Stimulated activated CD8-positive, alpha-beta memory T cell treated with anti-CD3 and anti-CD28 coated beads, Interleukin-12 subunit alpha, Interleukin-12 subunit beta, amount 100 ng/mL, for 4 hours (primary cell): Measurements from ENCODE around the gene CHMP1B.
"Not testable (repeated sequence)": the region's sequence is repeated elsewhere in the genome, so short reads cannot be mapped to it uniquely, and the experiment has no call there.

Experiments used
- DNase-seq: peaks from one replicate; pipeline ENCODE4 v3.0.0-alpha.2; 2020; ENCODE audit warnings: low read depth

Gene CHMP1B

DNA sequence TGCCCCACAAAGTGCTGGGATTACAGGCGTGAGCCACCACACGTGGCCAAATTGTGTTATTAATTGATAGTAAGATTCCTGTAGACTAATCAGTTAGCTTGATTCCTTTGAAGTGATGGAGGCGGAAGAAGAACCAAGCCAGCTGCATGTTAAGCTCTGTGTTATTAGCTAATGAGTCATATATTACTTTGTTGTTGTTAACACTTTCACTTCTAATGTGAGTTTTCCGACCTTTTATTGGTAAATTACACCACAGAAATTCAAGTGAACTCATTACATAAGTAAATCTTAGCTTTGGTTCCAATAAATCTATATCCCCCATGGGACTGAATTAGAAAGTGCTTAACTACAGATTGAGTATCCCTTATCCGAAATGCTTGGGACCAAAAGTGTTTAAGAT, 20.3 kb downstream of the CHMP1B start:
- no peak for DNase-seq

DNA sequence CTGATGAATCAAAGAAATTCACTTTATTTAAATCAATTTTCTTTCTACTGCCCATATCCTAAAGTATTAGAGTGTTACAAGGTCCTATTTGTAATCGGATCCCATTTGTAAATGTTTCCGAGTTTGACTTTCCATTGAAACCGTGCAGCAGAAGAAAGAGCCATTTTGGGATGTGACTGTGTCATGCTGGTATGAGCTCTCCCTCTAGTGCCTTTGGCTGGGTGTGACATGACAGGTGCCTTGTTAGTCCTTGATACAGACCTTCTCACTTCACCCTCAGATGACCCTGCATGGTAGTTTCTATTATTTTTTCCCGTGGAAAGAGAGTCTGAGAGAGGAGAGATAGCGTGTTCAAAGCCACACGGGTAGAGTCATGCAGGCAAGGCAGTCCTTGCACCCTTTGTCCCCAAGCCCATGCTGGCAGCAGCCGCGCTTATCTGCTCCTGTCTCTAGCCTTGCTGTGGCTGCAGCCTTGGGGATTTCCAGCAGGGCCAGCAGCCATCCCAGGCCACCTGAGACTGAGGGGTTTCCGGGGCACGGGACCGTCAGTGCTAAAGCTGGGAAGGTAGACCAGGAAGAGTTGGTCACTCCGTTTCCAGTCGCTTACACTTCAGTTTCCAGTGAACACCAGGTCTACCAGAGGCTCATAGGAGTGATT, 21.4 kb downstream of the CHMP1B start:
- DNase-seq = no peak

DNA sequence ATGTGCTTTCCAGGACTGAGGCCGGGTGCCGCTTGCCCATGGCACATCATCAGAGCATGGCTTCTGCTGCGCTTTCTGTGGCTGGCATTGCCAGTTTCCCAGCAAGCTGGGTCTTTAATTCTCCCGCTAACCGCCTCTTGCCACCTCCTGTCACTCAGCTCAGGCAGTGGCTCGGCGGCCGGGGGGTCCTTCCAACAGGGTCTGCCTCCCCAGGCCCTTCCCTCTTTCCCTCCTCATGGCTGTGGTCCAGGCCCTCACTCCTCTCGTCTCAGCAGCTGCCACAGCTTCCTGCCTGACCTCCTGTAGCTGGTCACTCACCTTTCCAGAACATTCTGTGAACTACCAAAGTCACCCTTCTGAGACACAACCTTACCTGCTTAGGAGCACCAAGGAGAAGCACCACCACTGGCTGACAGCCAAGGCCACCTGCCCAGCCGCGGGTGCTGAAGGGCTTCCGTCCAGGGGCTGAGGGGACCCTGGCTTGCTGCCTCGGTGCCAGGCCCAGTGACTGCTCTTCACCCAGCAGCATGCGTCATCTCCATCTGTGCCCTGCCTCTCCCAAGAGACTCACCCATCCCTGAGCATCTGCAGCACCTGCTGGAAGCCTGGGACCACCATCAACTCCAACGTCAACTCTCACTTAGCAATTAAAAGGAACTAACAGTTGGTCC, 22.6 kb downstream of the CHMP1B start:
- DNase-seq = no peak

DNA sequence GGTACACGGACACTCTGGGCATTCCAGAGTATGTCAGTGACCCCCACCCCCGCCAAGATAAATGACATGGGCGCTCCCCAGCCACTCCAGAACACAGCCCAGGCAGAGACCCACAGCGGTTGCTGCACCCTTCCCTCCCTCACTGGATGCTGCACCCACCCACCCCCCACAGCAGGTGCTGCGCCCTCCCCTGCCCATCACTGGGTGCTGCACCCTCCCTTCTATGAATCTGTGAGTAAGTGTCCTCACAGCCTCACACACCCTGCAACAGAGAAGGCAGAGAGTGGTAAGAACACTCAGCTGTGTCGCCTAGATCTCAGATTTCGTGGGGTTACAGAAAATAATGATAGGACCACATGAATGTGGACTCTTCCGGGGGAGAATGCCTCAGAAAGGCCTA, 23.5 kb downstream of the CHMP1B start:
- DNase-seq = no peak

DNA sequence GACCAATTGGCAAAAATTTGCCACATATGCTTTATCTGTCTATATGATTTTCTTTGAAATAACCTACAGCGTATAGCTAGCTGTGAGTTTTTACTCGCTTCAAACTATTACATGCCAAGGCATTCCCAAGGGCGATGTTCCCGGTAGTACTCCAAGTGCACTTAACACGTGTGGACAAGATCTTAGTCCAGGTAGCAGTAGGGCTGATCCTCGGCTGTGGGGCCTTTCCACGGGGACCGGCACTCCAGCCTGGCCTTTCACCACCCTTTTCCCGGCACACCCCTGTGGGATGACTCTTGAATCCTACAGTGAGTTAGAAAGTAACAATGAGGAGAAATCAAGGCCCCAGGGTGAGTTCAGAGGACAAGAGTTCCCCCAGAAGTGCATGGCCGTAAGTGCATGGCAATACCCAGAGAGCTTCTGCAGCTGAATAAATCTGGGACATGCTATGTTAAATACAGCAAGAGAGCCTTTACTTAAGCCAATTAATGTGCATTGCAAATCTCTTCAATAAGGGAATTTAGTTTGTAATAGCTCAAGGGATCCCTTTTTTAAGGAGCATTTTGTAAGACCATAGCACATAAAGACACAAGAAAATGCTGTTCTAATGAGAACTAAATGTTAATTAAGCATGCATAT, 26.4 kb downstream of the CHMP1B start:
- no peak for DNase-seq

DNA sequence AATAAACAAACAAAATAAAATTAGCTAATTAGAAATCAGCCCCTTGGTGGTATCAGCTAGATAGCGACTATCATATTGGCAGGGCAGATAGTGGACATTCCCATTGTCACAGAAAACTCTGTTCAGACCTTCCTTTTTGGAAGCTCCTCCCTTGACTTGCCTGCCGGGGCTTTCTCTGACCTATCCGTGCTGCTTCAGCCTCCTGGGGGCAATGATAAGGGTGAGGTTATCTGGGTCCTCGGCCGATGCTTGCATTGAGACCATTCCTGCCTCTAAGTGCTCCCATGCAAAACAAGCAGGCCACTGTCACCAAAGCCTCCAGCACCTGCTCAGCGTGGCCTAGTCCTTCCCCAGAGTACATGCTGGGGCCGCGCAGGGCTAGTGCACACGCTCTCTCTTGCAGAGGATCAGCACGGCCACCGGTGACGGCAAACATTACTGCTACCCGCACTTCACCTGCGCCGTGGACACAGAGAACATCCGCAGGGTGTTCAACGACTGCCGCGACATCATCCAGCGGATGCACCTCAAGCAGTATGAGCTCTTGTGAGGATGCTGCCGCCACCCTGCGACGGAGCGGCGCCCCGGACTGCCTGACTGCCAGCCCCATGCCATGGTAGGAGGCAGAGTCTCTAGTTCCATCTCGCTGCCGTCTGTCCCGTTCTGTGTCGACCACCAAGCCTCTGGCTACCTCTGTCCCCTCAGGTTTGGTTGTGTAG, 29.5 kb downstream of the CHMP1B start:
- no peak for DNase-seq

DNA sequence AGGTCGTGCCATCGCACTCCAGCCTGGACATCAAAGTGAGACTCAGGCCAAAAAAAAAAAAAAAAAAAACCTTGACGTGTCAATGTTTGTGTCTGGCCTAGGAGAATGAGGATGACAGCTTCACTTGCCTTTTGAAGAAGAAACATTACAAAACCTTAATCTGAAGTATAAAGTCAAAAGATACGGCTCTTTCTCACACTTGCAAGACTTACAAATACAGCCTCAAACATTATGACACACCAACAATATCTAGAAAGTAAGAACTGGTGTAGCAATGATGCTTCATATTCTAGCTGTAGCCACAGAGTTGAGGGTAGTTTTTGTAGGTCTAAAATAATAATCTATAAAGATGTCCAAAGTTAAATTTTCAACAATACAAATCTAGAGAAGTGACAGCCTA, 31.4 kb downstream of the CHMP1B start:
- DNase-seq = no peak

DNA sequence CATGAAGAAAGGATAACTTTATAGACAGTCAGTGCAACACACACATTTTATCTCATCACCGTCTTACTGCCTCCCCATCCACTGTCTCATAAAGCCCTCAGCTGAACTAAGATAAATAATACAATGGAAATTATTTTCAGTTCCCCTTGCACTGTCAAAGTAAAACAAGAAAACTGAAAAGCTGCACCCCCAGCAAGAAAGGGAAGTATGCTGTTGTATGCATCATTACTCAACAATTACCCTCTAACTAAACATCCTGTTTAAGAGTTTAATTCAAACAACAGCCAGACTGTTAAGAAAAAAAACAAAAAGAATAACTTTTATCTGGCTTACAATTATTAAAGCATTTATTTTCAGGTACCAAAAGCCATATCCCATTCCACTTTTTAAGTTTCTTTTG, 31.9 kb downstream of the CHMP1B start:
- DNase-seq = no peak

DNA sequence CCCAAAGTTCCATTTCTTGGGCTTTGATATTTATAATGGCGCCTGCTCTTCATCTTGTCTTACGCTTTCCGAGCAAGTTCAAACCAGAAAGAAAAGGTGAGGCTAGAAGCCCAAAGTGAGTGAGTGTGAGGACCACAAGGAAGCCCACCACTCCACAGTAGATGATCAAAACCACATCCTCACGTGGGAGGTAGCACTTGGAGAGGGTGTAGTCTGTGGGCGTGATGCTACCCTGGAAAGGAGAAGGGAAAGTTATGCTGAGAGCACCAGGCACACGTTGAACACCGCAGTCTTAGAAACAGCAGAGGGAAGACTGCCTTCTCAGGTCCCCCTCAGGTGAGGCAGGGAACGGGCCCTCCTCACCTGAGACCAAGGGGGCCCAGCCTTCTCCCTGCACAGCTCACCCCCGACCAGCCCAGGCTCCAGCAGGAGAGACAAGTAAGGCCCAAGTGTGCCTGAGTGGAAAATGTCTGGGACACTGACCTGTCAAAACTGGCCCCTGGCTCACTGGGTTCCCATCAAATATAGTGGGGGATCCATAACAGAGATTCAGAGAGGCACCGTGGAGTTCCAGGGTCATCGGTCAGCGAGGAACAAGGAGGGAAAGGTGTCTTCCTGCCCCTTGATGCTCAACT, 33.3 kb downstream of the CHMP1B start:
- DNase-seq = no peak

DNA sequence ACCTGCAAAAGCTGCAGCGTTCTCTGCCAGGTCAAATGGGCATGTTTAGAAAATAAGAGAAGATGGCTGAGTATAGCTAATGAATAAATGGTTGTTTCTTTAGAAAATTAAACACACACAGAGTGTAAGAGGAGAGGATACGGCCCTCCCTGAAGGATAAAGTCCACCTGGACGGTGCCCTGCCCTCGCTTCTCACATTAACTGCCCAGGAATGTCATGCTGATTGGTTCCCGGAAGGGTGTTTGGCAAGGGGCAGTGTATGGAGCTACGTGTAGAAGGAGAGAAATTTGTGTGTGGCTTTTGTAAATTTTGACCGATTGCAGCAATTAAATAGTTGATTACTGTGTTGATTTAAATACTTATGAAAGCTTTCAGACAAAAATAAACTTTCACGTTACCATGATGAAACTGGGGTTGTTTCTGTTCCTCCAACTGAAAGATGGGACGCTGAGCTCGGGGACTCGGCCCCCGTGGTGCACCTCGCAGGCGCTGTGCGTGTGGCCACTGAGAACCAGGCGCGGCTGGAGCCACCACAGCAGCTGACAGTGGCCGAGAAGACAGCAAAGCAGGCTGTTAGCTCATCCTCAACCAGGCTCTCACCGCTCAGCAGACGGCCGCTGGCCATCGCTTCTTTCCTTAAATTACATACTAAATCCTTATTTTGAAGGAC, 34.2 kb downstream of the CHMP1B start:
- no peak for DNase-seq

DNA sequence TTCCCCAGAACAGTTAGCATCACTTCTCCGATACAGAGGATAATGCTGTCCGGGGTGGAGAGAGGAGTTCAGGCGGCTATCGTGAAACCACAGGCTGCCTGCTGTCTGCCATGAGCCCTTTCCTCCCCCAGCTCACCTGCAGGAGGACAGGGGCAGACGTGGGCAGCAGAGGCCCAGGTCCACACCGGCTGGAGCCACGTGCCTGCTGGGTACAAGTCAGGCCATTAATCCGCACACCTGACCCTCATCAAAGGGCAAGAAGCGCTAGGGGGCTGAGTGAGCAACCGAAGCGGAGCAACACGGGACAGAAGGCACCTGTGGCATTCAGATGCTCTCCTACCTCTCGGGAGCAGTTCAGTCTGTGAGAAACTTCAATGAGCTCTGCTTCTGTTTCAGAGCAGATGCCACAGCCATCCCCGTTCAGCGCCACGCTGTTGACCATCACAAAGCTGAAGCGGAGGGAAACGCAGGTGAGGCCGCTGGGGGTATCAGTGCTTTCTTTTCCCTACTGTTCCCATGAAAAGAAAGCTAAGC, 35.4 kb downstream of the CHMP1B start:
- no peak for DNase-seq

DNA sequence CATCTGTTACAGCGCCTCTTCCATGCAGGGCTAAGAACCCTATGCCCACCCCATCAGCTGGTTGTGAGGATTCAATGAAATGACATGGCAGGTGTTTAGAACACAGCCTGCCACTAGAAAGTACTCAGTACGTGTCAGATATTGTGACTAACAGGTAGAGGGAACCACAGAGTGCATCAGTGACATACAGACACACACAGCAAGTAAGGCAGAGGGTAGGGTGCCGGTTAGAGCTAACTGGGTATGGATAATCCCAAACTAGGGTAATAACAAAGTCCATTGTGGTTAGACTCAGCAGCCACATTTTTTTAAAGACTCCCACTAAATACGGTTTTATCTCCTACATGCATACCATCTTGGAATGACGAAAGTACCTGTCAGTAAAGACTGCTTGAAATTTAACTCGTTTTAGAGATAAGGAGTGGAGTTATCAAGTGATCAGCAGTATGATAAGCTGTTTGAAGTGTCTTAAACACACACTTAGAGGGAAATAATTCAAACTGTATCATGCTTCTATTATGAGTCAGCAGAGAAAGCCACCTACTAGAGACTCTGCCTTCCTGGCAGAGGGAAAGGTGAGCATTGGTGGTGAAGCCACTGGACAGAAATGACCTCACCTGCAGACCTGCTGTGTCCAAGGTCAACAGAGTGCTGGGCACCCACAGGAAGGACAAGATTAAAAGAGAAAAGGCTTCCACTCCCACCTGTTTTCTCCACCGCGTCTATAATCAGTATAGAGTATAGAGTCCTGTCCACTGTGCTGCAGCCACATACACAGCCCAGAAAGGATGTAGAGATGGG, 36.3 kb downstream of the CHMP1B start:
- no peak for DNase-seq

DNA sequence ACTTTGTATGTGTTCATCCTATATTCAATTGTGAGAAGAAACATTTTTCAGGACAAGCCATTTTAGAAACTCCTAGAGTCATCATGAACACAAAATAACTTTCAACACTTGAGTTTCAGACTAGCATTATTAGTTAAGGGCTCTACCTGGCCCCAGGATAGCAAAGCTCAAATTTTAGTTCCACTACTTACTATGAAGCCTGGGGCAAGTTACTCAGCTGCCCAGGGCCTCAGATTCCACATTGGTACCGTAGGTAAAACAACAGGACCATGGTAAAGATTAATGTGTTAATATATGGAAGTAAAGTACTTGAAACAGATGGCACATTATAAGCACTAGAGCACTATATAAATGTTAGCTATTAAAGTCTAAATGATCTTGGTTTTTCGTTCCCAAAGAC, 37.5 kb downstream of the CHMP1B start:
- no peak for DNase-seq

DNA sequence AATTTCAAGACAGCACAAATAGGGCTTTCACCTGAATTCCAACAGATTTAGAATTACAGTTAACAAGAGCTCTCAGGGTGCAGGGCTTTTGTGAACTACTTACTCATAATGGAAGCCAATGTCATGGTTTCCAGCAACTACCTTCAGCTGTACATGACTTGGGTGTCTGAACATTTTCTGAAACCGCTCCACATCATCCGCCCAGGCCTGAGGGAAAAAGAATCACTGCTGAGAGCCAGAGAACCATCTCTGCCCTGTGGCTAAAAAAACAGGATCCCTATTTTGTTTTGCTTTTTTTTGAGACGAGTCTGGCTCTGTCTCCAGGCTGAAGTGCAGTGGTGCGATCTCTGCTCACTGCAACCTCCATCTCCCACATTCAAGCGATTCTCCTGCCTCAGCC, 38.1 kb downstream of the CHMP1B start:
- no peak for DNase-seq

DNA sequence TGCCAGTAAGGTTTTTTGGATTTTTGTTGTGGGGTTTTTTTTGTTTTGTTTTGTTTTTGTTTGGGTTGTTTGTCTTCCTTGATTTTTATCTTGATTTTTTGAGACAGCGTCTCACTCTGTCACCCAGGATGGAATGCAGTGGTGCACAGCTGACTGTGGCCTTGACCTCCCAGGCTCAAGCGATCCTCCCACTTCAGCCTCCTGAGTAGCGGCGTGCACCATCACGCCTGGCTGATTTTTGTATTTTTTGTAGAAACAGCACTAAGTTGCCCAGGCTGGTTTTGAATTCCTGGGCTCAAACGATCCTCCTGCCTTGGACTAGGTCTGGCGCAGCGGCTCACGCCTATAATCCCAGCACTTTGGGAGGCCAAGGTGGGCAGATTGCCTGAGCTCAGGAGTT, 40.5 kb downstream of the CHMP1B start:
- no peak for DNase-seq

DNA sequence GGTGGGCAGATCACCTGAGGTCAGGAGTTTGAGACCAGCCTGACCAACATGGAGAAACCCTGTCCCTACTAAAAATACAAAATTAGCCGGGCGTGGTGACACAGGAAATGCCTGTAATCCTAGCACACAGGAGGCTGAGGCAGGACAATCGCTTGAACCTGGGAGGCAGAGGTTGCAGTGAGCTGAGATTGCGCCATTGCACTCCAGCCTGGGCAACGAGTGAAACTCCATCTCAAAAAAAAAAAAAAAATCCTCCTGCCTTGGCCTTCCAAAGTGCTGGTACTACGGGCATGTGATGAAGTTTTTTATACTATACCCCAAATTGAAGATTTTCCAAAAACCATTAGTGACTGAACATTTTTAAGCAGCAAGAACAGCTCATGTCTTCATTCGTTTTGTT, 41.2 kb downstream of the CHMP1B start:
- DNase-seq = not testable (repeated sequence)

DNA sequence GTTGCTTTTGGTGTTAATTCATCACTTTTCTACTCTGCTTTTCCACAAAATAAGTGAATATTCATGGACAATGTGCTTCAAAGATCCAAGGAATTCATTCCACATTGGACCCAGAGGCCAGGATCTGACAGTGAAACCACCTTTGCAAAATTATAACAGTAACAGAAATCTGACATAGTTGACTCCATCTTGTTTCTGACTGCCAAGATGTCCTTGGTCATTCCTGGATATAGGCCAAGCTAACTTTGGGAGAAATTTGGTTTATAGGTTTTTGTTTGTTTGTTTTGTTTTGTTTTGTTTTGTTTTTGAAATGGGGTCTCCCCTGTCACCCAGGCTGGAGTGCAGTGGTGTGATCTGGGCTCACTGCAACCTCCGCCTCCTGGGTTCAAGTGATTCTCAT, 46.6 kb downstream of the CHMP1B start:
- no peak for DNase-seq

DNA sequence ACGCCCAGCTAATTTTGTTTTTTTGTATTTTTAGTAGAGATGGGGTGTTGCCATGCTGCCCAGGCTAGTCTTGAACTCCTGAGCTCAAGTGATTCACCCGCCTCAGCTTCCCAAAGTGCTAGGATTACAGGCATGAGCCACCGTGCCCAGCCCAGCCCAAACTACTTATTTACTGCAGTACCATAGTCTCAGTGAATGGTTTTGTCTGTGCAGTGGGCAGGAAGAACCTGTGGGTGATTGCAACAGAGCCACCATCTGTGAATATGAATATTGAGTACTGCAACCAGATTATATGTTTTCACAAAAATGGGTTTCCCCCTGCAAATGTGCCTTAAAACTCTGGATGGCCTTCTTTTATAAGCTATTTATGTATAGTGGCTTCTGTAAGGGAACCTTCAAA, 47.9 kb downstream of the CHMP1B start:
- DNase-seq = no peak

DNA sequence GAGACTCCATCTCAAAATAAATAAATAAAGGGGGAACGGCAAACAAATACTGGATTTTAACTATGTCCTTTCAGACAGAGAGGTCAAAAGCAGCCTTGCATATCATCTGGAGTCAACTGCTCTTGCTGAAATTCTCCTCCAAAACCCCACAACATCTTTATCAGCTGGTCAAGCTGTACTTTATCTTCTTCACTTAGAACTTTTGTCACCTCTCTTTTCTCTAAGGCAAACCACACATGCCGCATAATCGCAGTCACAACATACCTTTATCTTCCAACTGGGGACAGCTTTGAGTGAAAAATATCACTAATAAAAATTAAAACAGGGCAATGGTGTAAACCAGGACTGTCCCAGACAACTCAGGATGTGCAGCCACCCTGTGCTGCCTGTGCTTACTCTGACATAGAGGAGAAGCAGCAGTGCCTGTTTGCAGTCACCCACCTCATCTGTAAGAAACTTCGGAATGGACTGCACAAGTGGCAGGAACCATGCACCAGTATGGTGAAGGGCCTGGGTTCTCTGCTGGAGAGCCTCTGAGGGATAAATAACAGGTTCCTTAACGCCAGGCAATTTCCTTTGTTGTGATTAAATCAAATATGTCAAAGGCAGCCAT, 50.7 kb downstream of the CHMP1B start:
- no peak for DNase-seq

DNA sequence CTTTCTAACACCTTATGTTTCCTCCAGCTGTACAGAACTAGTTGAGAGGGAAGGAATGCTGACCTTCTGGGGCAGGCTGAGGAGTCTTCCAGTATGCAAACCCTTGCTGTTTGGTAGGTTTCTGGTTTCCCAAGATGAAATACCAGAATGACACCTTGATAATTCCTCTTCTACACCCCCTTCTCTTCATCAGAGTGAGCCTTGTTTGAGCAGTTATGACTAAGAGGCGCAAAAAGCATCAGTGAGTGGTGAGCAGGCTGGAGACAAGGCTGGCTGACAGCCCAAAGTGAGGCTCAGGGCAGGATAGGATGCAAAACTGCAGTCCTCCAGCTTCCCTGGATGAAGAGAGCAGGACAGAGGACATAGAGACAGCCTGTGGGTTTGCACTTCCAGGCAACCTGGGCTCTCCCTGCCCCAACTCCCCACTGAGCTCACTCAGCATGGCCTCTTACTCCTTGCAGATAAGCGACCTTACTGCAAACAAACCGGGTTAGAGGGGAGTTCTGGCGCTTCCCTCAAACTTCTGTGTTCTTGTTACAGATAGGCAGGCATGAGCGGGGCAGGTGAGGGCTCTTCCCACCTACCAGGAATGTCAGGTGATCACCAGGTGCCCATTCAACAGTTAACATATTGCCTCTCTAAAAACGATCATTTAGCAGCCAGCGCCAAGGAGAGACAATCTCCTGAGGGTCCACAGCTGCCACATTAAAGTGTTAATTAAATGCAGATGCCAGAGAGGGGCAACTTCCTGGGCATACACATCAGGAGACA, 51.5 kb downstream of the CHMP1B start:
- no peak for DNase-seq
